ENCODE measurements around the gene CEP41. TPM values are rescaled to one million over a fixed set of nuclear protein-coding genes. Genes with fewer than 3 reads are reported as not detected.
"Not testable (repeated sequence)": the region's sequence is repeated elsewhere in the genome, so short reads cannot be mapped to it uniquely, and the experiment has no call there.

The CEP41 gene
- total RNA-seq, 1 donor: 12.5 TPM

DNA sequence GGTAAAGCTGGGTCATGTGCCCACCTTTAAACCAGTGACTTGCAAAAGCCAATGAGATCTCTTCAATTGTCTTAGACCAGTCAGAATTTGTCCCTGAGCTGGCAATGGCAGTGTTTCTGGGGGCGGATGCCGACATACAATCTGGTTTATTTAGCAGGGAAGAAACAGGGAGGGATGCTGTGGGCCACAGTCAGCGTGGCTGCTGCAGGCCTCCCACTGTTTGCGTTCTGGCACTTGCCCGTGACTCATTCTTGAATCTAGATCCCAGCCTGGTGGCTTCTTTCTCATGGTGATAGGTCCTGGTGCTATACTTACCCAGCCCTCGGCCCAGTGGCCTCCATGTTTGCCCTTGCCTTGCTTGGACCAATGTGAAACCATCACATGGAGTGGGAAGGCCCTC is 63.6 kb downstream of the CEP41 start:
- no peak for DNase-seq (ENCODE audit: low read depth)
- TF ChIP-seq, protein P1, sequence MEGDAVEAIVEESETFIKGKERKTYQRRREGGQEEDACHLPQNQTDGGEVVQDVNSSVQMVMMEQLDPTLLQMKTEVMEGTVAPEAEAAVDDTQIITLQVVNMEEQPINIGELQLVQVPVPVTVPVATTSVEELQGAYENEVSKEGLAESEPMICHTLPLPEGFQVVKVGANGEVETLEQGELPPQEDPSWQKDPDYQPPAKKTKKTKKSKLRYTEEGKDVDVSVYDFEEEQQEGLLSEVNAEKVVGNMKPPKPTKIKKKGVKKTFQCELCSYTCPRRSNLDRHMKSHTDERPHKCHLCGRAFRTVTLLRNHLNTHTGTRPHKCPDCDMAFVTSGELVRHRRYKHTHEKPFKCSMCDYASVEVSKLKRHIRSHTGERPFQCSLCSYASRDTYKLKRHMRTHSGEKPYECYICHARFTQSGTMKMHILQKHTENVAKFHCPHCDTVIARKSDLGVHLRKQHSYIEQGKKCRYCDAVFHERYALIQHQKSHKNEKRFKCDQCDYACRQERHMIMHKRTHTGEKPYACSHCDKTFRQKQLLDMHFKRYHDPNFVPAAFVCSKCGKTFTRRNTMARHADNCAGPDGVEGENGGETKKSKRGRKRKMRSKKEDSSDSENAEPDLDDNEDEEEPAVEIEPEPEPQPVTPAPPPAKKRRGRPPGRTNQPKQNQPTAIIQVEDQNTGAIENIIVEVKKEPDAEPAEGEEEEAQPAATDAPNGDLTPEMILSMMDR (IDR thresholded peaks at IDR 0.05; ENCODE audit: insufficient read depth, low read depth, low read length): no peak
- no peak overlapping the region for H3K4me3 ChIP-seq (ENCODE audit: low read depth, low read length)

DNA sequence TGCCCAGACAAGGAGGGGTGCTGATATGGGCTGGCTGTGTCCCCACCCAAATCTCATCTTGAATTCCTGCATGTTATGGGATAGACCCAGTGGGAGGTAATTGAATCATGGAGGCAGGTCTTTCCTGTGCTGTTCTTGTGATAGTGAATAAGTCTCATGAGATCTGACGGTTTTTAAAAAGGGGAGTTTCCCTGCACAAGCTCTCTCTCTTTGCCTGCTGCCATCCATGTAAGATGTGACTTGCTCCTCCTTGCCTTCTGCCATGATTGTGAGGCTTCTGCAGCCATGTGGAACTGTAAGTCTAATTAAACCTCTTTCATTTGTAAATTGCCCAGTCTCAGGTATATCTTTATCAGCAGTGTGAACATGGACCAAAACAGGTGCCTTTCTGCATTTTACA is 64.4 kb downstream of the CEP41 start:
- H3K4me3 ChIP-seq (ENCODE audit: low read depth, low read length); DNase-seq (ENCODE audit: low read depth): not testable (repeated sequence)

DNA sequence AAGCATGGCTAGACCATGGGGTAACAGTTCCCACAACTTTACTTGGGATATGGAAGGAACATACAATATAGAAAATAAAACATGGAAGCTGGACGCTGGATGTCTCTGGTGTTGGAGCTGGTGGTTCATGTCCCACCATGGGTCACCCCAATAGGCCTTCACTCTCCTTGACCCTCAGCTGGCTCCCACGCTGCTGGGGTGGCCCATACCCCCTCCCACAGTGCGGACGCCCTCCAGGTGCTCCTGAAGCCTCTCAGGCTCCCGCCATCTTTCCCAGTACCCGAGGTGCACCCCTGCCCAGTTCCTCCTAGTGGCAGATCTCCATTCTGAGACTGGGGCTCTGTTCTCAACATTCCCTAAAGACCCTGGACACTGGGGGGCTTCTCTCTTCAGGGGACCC is 66.3 kb downstream of the CEP41 start:
- DNase-seq (ENCODE audit: low read depth): no peak
- H3K4me3 ChIP-seq (ENCODE audit: low read depth, low read length): no peak overlapping the region
- TF ChIP-seq, protein P1 (IDR thresholded peaks at IDR 0.05; ENCODE audit: insufficient read depth, low read depth, low read length): no peak

DNA sequence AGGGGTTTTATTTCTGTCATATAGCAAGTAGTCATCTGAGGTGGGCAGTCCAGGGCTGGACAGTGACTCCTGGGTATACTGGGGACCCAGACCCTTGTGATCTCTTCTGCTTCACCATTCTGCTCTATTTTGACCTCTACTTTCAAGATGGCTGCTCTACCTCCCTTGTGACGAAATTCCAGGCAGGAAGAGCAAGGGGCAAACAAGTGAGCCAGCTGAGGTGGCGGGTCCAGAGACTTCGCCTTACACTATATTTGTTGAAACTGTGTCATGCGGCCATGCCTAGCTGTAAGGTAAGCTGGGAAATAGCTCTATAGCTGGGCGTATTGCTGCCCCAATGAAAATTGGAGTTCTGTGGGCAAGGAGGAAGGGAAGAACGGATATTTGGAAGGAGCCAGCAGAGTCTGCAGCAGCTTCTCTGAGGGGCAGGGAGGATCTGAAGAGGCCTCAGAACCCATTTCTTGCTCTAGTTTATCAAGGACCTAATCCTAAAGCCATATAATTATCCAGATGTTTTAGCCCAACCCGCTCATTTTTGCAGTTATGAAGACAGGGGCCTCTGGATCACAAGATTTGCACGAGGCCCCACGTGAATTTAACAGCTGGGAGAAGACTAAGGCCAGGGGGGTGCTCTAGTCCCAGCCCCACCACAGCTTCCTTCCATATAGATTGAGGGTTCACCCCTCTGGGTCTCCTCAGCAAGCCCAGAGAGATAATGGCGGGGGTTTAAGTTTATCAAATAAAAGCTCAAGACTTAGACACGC is 68.2 kb downstream of the CEP41 start:
- TF ChIP-seq, protein P1 (IDR thresholded peaks at IDR 0.05; ENCODE audit: insufficient read depth, low read depth, low read length): no peak
- peak; percentile 87 for DNase-seq (ENCODE audit: low read depth)
- no peak overlapping the region for H3K4me3 ChIP-seq (ENCODE audit: low read depth, low read length)

DNA sequence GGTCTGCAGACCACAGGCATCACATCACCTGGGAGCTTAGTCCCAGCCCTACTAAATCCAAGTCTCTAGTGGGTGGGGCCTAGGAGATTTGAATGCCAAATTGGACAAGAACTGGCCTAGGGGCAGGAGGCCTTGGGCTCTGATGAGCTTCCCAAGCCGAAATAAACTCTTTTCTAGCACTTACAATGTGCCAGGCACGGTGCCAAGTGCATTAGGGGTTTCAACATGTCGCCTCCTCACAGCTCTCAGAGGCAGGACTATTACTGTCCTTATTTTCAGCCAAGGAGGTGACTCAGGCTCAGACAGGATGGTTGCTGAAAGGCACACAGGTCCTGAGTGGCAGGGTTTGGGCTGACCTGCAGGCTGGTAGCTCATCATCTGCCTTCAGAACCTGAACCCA is 69.8 kb downstream of the CEP41 start:
- H3K4me3 ChIP-seq (ENCODE audit: low read depth, low read length): no peak overlapping the region
- peak; percentile 61 for DNase-seq (ENCODE audit: low read depth)
- TF ChIP-seq, protein P1 (IDR thresholded peaks at IDR 0.05; ENCODE audit: insufficient read depth, low read depth, low read length): no peak

DNA sequence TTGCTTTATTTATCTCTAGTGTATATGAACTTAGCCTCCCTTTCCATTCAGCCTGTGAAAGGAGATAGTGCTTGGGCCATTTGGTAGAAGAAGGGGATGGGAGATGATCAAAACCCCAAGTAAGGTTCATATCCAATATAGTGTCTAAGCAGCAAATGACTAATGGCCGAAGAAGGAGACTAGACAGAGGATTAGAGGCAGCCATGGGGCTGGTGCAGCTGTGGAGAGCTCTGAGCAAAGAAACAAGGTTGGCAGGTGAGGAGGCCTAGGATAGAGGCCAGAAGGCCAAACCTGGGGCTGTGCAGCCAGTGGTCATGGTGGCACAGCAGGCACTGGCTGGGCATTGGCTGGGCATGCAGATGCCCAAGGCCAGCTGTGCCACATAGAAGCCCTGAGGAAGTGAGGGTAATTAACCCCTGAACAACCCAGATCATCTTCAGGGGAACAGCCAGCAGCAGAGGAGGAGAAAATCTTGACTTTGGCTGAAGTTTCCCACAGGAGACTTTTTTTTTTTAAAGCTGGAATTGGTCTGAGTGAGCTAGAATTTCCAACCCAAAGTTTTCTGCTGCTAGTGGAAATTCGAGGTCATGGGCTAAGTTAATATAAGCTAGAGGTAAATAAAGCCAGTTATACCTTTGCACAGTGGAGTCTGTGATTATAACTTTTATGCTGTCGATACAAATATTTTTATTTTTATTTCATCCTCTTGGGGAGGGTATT is 70.8 kb downstream of the CEP41 start:
- peak; percentile 52 for DNase-seq (ENCODE audit: low read depth)
- H3K4me3 ChIP-seq (ENCODE audit: low read depth, low read length): no peak overlapping the region
- TF ChIP-seq, protein P1 (IDR thresholded peaks at IDR 0.05; ENCODE audit: insufficient read depth, low read depth, low read length): no peak

DNA sequence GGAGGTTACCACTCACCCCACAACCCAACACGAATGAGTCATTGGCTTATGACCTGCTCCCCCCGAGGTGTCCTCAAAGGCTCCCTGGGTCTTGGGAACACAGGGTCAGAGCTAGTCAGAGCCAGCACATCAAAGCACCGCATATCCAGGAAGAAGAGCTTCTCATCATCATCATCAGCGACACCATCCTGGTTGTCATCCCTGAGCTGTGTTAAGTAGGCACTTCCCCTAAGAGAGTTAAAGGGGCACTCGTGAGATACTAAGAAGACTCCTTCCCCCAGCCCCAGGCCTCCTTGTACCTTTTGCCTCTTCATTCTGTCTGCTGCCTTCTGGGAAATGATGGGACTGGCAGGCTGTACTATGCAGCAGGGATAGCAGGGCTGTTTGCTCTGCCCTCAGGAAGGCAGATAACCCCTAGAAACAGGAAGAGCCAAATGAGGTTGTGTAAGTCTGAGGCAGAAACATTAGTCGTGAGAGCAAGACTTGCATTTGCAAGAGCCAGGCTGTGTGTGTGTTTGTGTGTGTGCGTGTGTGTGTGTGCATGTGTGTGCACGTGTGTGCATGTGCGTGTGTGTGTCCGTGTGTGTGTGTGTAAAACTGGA is 71.6 kb downstream of the CEP41 start:
- no peak overlapping the region for H3K4me3 ChIP-seq (ENCODE audit: low read depth, low read length)
- TF ChIP-seq, protein P1 (IDR thresholded peaks at IDR 0.05; ENCODE audit: insufficient read depth, low read depth, low read length): no peak
- peak; percentile 89 for DNase-seq (ENCODE audit: low read depth)

All from fibroblast of villous mesenchyme (primary cell).